Left renal pelvis (tissue), 4 donors: Measurements from ENCODE around the gene PRDM1. TPM values are rescaled to one million over a fixed set of nuclear protein-coding genes. Genes with fewer than 3 reads are reported as not detected.

ENCODE experiments used
- DNase-seq, 4 donors: peaks; one replicate each; pipeline ENCODE4 v3.0.0-alpha.2; 2013; ENCODE audit warnings: low read depth in 4 of 4, low spot score in 3 of 4
- polyA plus RNA-seq, 4 donors: library from polyadenylated mRNA; unstranded; fragments of 120-200 nt; gene quantifications; one replicate each; pipeline ENCODE4 v1.2.1, GENCODE V29; 2013; ENCODE audit not compliant: insufficient read length in 4 of 4

The PRDM1 gene
- polyA plus RNA-seq, 4 donors: 2.2 to 3.8 (median 3.1) TPM

GRCh38 chr6:106094261-106094963, 8.3 kb downstream of the PRDM1 start:
- no peak for DNase-seq

- no peak for DNase-seq
Observed at GRCh38 chr6:106094964-106095335, 8.8 kb downstream of the PRDM1 start.

GRCh38 chr6:106097411-106098231, 11.5 kb downstream of the PRDM1 start:
- no peak for DNase-seq

GRCh38 chr6:106098383-106099234, 12.5 kb downstream of the PRDM1 start:
- DNase-seq: no peak

GRCh38 chr6:106099235-106099537, 13.1 kb downstream of the PRDM1 start:
- no peak for DNase-seq

- DNase-seq: no peak
Observed at GRCh38 chr6:106100755-106101154, 14.6 kb downstream of the PRDM1 start.

GRCh38 chr6:106101466-106101865, 15.3 kb downstream of the PRDM1 start:
- no peak for DNase-seq

- DNase-seq: no peak
Observed at GRCh38 chr6:106102034-106102433, 15.9 kb downstream of the PRDM1 start.

- no peak for DNase-seq
Observed at GRCh38 chr6:106102967-106103727, 17.0 kb downstream of the PRDM1 start.

GRCh38 chr6:106103728-106104109, 17.6 kb downstream of the PRDM1 start:
- no peak for DNase-seq

- DNase-seq: no peak
Observed at GRCh38 chr6:106104476-106104875, 18.3 kb downstream of the PRDM1 start.

GRCh38 chr6:106104941-106105340, 18.8 kb downstream of the PRDM1 start:
- DNase-seq: no peak

- no peak for DNase-seq
Observed at GRCh38 chr6:106105493-106105892, 19.4 kb downstream of the PRDM1 start.

GRCh38 chr6:106106276-106107042, 20.3 kb downstream of the PRDM1 start:
- DNase-seq: no peak

GRCh38 chr6:106107043-106107613, 21.0 kb downstream of the PRDM1 start:
- DNase-seq: no peak

- no peak for DNase-seq
Observed at GRCh38 chr6:106108129-106108528, 22.0 kb downstream of the PRDM1 start.

- DNase-seq: no peak
Observed at GRCh38 chr6:106109029-106109428, 22.9 kb downstream of the PRDM1 start.

GRCh38 chr6:106110164-106110826, 24.2 kb downstream of the PRDM1 start:
- DNase-seq: no peak

- no peak for DNase-seq
Observed at GRCh38 chr6:106112433-106112832, 26.3 kb downstream of the PRDM1 start.
